ENCODE results near the gene NUTM1. TPM values are rescaled to one million over a fixed set of nuclear protein-coding genes. Genes with fewer than 3 reads are reported as not detected.

The NUTM1 gene, protein sequence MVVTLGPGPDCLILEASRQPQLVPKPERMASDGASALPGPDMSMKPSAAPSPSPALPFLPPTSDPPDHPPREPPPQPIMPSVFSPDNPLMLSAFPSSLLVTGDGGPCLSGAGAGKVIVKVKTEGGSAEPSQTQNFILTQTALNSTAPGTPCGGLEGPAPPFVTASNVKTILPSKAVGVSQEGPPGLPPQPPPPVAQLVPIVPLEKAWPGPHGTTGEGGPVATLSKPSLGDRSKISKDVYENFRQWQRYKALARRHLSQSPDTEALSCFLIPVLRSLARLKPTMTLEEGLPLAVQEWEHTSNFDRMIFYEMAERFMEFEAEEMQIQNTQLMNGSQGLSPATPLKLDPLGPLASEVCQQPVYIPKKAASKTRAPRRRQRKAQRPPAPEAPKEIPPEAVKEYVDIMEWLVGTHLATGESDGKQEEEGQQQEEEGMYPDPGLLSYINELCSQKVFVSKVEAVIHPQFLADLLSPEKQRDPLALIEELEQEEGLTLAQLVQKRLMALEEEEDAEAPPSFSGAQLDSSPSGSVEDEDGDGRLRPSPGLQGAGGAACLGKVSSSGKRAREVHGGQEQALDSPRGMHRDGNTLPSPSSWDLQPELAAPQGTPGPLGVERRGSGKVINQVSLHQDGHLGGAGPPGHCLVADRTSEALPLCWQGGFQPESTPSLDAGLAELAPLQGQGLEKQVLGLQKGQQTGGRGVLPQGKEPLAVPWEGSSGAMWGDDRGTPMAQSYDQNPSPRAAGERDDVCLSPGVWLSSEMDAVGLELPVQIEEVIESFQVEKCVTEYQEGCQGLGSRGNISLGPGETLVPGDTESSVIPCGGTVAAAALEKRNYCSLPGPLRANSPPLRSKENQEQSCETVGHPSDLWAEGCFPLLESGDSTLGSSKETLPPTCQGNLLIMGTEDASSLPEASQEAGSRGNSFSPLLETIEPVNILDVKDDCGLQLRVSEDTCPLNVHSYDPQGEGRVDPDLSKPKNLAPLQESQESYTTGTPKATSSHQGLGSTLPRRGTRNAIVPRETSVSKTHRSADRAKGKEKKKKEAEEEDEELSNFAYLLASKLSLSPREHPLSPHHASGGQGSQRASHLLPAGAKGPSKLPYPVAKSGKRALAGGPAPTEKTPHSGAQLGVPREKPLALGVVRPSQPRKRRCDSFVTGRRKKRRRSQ
- not detected for total RNA-seq
- under 1 TPM in 2 of 8 donors, not detected in 6; 0.04 to 0.05 TPM for polyA plus RNA-seq (ENCODE audit: insufficient read depth in 1 of 8, insufficient read length in 8 of 8, low replicate concordance in 1 of 8)
- long read RNA-seq, donor 1 = 0 reads
- long read RNA-seq, donor 2 = 0 reads
- long read RNA-seq, donor 3 = 0 reads
- long read RNA-seq, donor 4 = 0 reads
- long read RNA-seq, donor 5 = 0 reads
- long read RNA-seq, donor 6 = 0 reads
- long read RNA-seq, donor 7 = 0 reads
- long read RNA-seq, donor 8 = 0 reads
- long read RNA-seq, donor 9 = 0 reads
- long read RNA-seq, donor 10 = 0 reads
- long read RNA-seq, donor 11 = 0 reads

GRCh38 chr15:34342737-34343575 is at the start of gene NUTM1, which contains the start of gene NOP10:
Gene NUTM1, plus strand, starts transcription at chr15:34343315. Its CDS starts 382 bp downstream, at chr15:34343697.
Gene NOP10, minus strand, starts transcription at chr15:34343136. Its CDS starts 63 bp downstream, at chr15:34343073.
- under 1% methylated on average over 32 of the region's 38 CpGs for WGBS (ENCODE audit: insufficient coverage)
- Histone ChIP-seq H3K9me3 (replicated peaks; ENCODE audit: control insufficient read depth, low read depth, low read length) (no peaks in the 10 kb centered on the region), H3K4me1 (ENCODE audit: control insufficient read depth, insufficient read depth, low read length) (peaks cover 10% of the 10 kb centered on the region), H3K4me3 (ENCODE audit: low read length) (peak within 1 kb of the TSS; percentile 70), H3K36me3 (ENCODE audit: control insufficient read depth, insufficient read depth, low read length) (peaks cover 15% of the 10 kb centered on the region), H3K27ac (ENCODE audit: low read length) (peak within 1 kb of the TSS; percentile 96), H3K27me3 (ENCODE audit: control insufficient read depth, insufficient read depth, low read length) (no peaks in the 10 kb centered on the region)
- peak; percentile 97 for DNase-seq

DNA sequence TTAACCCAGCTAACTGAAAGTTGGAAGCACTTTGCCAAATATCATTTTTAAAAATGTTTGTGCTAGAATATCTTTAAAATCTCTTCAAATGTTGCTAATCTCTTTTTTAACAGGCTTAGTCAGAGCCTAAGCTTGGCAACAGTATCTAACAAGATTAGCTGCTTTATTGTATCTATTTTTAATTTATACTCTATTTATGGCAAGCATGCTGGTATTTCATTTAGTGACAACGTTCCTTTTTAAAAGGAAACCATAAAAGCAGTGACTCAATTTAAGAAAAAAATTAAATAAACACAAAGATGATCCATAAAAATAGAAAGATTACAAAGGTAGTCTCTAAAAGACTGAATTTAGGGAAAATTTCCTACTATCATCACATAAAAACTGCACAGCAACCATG is 46.1 kb upstream of the NUTM1 start:
- H3K4me3 ChIP-seq (ENCODE audit: low read length) = no peak overlapping the region

DNA sequence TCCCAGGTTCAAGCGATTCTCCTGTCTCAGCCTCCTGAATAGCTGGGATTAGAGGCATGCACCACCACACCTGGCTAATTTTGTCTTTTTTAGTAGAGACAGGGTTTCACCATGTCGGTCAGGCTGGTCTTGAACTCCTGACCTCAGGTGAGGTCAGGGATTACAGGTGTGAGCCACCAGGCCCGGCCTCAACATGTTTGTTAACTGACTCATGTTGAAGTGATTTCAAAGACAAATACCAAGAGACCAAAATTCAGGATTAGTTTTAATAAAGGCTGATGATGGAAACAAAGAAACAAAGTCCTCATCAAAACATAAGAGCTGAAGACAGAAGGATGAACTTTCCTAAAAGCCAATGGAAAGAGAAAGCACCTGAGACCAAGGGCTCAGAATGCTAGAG is 42.1 kb upstream of the NUTM1 start:
- Histone ChIP-seq H3K27ac (ENCODE audit: low read length) (no peak overlapping the region), H3K36me3 (ENCODE audit: control insufficient read depth, insufficient read depth, low read length) (no peaks in the 10 kb centered on the region), H3K4me1 (ENCODE audit: control insufficient read depth, insufficient read depth, low read length) (peaks cover 2% of the 10 kb centered on the region), H3K27me3 (ENCODE audit: control insufficient read depth, insufficient read depth, low read length) (no peaks in the 10 kb centered on the region), H3K9me3 (replicated peaks; ENCODE audit: control insufficient read depth, low read depth, low read length) (no peaks in the 10 kb centered on the region), H3K4me3 (ENCODE audit: low read length) (no peak overlapping the region)
- no CpG with 5 or more reads among the region's 3 CpGs for WGBS (ENCODE audit: insufficient coverage)
- no peak for DNase-seq

More for the DNA sequence above, 46.1 kb upstream of the NUTM1 start:
- Histone ChIP-seq H3K9me3 (replicated peaks; ENCODE audit: control insufficient read depth, low read depth, low read length) (no peaks in the 10 kb centered on the region), H3K4me1 (ENCODE audit: control insufficient read depth, insufficient read depth, low read length) (peaks cover 2% of the 10 kb centered on the region), H3K36me3 (ENCODE audit: control insufficient read depth, insufficient read depth, low read length) (no peaks in the 10 kb centered on the region), H3K27me3 (ENCODE audit: control insufficient read depth, insufficient read depth, low read length) (no peaks in the 10 kb centered on the region), H3K27ac (ENCODE audit: low read length) (no peak overlapping the region)
- no CpG with 5 or more reads among the region's 1 CpG for WGBS (ENCODE audit: insufficient coverage)
- DNase-seq = no peak

GRCh38 chr15:34304613-34305012 is 38.5 kb upstream of the NUTM1 start:
- H3K27me3 ChIP-seq (ENCODE audit: control insufficient read depth, insufficient read depth, low read length) = no peaks in the 10 kb centered on the region
- no peaks in the 10 kb centered on the region for H3K36me3 ChIP-seq (ENCODE audit: control insufficient read depth, insufficient read depth, low read length)
- H3K27ac ChIP-seq (ENCODE audit: low read length) = no peak overlapping the region
- H3K4me1 ChIP-seq (ENCODE audit: control insufficient read depth, insufficient read depth, low read length) = no peaks in the 10 kb centered on the region
- no peak for DNase-seq
- no peak overlapping the region for H3K4me3 ChIP-seq (ENCODE audit: low read length)
- no peaks in the 10 kb centered on the region for H3K9me3 ChIP-seq (replicated peaks; ENCODE audit: control insufficient read depth, low read depth, low read length)

DNA sequence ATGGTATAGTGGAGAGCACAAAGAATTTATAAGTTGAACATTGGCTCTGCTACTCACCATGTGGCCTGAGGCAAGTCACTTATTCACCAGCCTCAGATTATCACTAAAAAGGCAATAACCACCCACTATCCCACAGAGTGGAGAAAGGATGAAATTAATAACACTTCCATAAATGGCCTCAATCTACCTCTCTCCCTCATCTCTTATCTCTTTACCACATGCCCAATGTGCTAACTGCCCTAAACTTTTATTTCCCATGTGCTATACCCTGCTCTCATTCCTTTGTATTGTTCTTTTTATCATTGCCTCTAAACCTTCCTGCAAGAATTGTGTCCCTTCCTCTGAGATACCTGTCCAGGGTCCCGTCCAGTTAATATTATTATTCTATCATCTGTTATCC is 31.6 kb upstream of the NUTM1 start:
- Histone ChIP-seq H3K36me3 (ENCODE audit: control insufficient read depth, insufficient read depth, low read length) (no peaks in the 10 kb centered on the region), H3K4me3 (ENCODE audit: low read length) (no peak overlapping the region), H3K4me1 (ENCODE audit: control insufficient read depth, insufficient read depth, low read length) (no peaks in the 10 kb centered on the region), H3K9me3 (replicated peaks; ENCODE audit: control insufficient read depth, low read depth, low read length) (no peaks in the 10 kb centered on the region), H3K27me3 (ENCODE audit: control insufficient read depth, insufficient read depth, low read length) (no peaks in the 10 kb centered on the region), H3K27ac (ENCODE audit: low read length) (no peak overlapping the region)
- no peak for DNase-seq
- WGBS (ENCODE audit: insufficient coverage) = no CpG with 5 or more reads among the region's 1 CpG

GRCh38 chr15:34314491-34315490 is 28.3 kb upstream of the NUTM1 start:
- H3K27me3 ChIP-seq (ENCODE audit: control insufficient read depth, insufficient read depth, low read length) = no peaks in the 10 kb centered on the region
- no peaks in the 10 kb centered on the region for H3K36me3 ChIP-seq (ENCODE audit: control insufficient read depth, insufficient read depth, low read length)
- H3K4me3 ChIP-seq (ENCODE audit: low read length) = no peak overlapping the region
- DNase-seq = no peak
- H3K27ac ChIP-seq (ENCODE audit: low read length) = no peak overlapping the region
- 86% methylated on average over 1 of the region's 3 CpGs for WGBS (ENCODE audit: insufficient coverage)
- H3K9me3 ChIP-seq (replicated peaks; ENCODE audit: control insufficient read depth, low read depth, low read length) = no peaks in the 10 kb centered on the region
- H3K4me1 ChIP-seq (ENCODE audit: control insufficient read depth, insufficient read depth, low read length) = no peaks in the 10 kb centered on the region

- Histone ChIP-seq H3K9me3 (replicated peaks; ENCODE audit: control insufficient read depth, low read depth, low read length) (no peaks in the 10 kb centered on the region), H3K4me3 (ENCODE audit: low read length) (peak overlapping the region; percentile 21), H3K4me1 (ENCODE audit: control insufficient read depth, insufficient read depth, low read length) (no peaks in the 10 kb centered on the region), H3K27me3 (ENCODE audit: control insufficient read depth, insufficient read depth, low read length) (no peaks in the 10 kb centered on the region), H3K27ac (ENCODE audit: low read length) (no peak overlapping the region), H3K36me3 (ENCODE audit: control insufficient read depth, insufficient read depth, low read length) (no peaks in the 10 kb centered on the region)
- 10% methylated on average over 5 of the region's 10 CpGs for WGBS (ENCODE audit: insufficient coverage)
- peak; percentile 80 for DNase-seq
Observed at GRCh38 chr15:34318277-34319079, 24.6 kb upstream of the NUTM1 start.

DNA sequence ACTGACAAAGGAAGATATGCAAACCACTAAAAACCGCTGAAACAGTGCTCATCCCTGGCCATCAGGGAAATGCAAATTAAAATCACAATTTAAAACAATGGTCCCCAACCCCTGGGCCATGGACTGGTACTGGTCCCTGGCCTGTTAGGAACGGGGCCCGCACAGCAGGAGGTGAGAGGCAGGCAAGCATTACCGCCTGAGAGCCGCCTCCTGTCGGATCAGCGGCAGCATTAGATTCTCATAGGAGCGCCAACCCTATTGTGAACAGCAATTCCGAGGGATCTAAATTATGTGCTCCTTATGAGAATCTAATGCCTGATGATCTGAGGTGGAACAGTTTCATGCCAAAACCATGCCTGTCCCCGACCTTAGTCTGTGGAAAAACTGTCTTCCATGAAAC is 19.9 kb upstream of the NUTM1 start:
- H3K9me3 ChIP-seq (replicated peaks; ENCODE audit: control insufficient read depth, low read depth, low read length) = no peaks in the 10 kb centered on the region
- no peak overlapping the region for H3K27ac ChIP-seq (ENCODE audit: low read length)
- no peak overlapping the region for H3K4me3 ChIP-seq (ENCODE audit: low read length)
- DNase-seq = no peak
- no peaks in the 10 kb centered on the region for H3K4me1 ChIP-seq (ENCODE audit: control insufficient read depth, insufficient read depth, low read length)
- 97% methylated on average over 9 of the region's 10 CpGs for WGBS (ENCODE audit: insufficient coverage)
- H3K36me3 ChIP-seq (ENCODE audit: control insufficient read depth, insufficient read depth, low read length) = no peaks in the 10 kb centered on the region
- H3K27me3 ChIP-seq (ENCODE audit: control insufficient read depth, insufficient read depth, low read length) = no peaks in the 10 kb centered on the region

Data from muscle of leg (tissue), 16 donors.